HG02763 (cell line): Measurements from ENCODE around the gene TTC7B.

ENCODE experiments used
- ATAC-seq: cut with Tn5 transposase; IDR thresholded peaks from one replicate; pipeline ENCODE4 v1.9.1; 2021; ENCODE audit warnings: mild to moderate bottlenecking, moderate library complexity; ENCODE audit not compliant: unreplicated experiment

The TTC7B gene

DNA sequence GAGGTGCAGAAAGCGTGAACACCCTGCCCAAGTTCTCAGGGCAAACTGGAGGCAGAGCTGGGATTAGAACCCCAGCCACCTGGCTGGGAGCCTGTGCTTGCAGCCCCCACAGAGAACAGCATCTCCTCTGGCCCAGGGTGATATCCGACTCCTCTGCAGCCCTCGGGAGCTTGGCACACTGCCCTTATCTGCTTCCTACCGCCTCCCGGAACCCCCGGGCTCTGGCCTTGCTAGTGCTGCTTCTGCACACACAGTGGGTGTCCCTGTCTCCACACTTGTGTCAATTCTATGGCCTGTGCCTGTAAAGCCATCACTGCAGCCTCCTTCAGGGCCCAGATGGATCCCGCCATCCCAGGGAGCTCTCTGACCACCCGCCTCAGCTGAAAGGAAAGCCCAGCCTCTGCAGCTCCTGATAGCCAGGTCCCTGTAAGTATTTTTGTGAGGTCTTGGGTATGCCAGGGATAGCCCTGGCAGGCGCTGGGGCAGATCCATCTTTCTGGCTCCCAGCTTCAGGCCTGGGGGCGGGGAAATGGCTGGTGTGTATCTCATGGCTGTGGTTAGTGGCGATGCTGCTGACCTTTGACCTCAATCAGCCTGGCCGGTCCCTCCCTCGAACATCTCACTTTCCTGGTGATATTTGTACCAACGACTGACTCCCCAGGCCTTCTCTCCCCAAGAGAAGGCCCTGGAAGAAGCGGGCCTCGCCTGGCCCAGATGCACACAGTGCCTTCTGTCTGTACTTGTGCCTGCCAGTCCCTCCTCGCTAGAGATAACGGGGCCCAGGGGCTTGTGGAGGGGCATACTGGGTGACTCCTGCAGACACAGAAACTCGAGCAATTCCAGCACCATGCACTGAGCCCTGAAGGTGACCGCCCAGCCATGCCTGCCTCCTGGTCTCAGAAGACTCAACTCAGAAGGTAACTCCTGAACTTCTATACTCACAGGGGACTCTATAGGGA lies 235.6 kb downstream of the TTC7B start:
- no peak for ATAC-seq

DNA sequence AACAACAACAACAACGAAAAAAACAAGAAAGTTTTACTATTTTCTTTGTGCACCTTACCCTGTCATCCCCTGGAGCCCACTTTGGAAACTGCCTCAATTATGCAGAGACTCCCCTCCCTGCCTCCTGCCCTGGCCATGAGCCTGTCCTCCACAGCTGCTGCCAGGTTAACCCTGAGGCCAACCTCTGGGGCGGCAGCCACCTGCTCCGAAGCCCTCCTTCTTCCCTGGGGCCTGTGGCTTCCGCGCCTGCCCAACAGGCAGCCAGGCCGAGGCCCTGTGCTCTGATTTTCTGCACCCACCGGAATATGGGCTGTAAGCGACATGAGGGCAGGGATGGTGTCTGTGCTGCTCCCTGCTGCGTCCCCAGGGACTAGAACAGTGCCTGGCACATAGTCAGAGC lies 236.4 kb downstream of the TTC7B start:
- no peak for ATAC-seq

DNA sequence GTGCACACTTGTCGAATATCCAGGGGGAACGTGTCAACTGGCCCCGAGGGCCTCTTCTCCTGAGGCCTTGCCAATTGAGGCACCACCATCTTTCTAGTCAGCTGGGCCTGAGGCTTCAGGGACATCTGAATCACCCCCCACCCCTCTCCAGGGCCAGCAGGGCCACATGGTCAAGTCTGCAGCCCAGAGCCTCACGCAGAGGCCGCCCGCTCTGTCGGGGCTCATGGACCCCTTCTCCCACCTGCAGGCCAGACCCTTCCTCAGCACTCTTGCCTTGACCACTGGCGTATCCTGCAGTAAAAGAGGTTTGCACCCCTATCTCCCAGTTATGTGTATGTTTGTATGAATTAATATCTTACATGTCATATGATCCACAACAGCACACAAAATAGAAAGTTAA lies 237.1 kb downstream of the TTC7B start:
- ATAC-seq, result no peak

DNA sequence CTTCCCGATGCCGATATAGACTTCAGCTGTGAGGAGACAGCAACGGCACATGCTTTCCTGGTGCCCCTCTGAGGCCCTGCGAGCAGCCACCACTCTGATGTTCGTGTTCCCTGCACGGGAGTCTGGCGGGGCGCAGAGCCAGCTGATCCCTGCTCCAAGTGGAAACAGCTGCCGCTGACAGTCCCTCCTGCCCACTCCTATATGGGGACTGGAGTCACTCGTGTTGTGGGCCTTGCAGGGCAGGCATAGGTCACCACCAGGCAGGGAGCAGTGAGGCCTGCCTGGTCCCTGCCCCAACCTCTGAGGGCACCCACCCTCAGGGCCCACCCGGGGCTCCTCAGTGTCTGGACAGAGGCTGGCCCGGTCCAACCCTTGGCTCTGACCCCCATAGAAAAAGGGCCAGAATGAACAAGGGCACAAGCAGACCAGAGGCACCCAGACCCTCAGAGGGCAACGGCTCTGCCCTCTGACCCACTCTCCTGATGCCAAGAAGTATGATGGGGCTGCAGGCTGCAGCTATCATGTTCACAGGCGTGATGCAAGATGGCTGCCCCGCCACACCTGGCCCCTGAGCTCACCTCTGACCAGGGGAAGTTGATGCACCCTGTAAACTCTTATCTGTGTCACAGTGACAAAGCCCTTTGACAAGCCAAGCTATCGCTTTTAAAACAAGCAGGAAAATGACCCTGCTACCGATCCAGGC lies 237.8 kb downstream of the TTC7B start:
- no peak for ATAC-seq

DNA sequence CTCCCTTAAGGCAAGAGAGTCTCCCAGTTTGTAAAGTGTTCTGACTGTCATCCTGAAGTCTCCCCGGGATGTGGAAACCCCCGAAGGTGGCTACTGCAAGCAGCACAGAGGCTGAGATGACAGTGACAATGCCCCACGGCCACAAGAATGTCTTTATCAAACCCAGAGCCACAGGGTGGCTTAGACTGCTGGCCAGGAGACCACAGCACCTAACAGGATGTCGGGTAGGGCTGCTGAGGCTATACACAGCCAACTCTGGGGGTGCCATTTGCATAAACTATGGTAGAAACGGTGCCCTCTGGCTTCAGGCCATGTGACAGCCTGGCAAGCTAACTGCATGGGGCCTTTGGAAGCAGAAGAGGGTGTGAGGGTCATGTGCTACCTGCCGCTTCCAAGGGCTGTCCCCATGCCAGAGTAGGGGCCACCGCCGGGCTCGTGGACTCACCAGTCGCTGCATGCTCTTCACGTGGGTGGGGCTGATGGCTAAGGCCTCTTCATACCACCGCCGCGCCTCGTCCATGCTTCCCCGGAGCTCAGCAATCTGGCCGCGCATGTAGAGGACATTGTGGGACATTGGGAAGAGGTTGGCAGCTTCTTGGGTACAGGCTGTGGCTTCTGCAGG lies 238.5 kb downstream of the TTC7B start:
- no peak for ATAC-seq

DNA sequence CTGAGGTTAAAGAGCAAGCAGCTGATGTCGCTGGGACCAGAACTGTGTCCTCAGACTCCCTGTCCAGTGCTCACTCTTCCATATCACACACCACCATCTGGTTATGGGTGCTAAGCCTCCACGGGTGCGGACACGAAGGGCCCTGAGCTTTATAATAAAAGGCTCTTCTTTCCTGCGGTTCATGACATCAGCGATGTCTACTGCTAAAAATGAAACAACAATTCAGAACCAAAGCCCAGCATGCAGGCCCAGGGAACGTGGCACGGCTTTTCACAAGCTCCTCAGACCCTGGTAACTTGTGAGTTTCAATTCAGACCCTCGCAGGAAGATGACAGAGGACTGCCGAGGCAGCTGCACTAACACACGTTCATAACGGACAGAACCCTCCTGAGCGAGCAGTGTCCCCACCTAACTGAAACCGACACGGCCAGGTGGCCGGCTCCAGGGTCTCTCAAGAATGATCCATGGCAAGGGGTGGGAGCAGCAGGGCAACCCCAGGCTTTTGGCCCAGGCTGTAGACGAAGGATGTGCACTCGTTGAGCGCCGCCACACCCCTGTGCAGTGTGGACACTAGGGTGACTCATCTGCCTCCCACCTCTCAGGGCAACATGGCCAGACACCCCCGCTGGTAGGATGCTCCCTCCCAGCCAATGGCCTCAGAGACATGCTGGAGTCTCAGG lies 239.1 kb downstream of the TTC7B start:
- no peak for ATAC-seq

DNA sequence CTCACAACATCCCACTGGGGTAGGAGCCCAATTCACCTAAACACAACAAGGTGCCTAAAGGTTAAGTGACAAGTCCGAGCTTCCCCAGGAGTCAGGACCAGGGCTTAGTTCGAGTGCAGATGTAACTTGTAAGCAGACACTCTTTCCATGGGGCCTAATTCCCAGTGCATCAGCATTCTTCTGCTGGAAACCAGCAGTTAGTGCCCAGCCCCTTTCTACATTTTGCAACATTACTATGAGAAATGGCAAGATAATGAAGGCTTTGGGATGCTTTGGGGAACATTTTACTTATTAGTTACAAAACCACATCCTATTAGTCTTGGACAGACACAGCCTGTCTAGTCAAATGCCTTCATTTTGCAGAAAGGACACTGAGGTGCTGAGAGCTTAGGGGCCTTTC lies 239.6 kb downstream of the TTC7B start:
- ATAC-seq, result no peak

DNA sequence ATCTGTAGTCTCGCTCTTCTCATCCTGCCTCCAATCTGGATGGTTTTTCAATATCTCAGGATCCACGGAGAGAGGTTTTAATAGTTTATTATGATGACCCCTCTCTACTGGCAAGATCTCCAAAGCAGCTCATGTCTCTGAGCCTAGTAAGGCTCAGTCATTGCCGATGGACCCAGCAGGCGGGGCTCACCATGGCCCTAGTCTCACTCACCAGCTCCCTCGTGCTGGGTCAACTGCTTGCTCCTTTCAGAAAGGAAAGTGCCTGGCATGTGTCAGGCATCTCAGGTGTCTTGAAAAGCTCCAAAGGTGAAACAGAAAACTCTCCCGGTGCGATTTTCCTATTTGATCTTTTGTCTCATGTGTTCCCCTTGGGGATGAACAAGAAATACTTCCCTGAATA lies 240.4 kb downstream of the TTC7B start:
- ATAC-seq, result no peak

DNA sequence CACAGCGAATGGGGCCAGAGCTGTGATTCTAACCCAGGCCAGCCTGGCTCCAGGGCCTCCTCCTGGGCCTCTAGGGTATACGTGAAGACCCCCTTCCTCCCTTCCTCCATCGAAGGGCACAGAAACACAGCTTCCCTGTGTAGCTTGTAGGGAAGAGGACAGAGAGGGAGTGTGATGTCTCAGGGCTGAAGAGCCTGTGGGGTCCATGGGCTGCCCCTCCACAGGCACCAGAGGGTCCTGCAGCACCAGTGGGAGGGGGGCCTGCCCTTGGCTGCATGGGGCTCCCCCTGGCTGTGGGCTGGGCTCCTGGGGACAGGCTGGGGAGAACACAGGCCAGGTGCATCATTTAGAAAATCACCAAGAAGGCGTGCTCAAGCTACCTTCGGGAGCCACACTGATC lies 240.9 kb downstream of the TTC7B start:
- no peak for ATAC-seq

DNA sequence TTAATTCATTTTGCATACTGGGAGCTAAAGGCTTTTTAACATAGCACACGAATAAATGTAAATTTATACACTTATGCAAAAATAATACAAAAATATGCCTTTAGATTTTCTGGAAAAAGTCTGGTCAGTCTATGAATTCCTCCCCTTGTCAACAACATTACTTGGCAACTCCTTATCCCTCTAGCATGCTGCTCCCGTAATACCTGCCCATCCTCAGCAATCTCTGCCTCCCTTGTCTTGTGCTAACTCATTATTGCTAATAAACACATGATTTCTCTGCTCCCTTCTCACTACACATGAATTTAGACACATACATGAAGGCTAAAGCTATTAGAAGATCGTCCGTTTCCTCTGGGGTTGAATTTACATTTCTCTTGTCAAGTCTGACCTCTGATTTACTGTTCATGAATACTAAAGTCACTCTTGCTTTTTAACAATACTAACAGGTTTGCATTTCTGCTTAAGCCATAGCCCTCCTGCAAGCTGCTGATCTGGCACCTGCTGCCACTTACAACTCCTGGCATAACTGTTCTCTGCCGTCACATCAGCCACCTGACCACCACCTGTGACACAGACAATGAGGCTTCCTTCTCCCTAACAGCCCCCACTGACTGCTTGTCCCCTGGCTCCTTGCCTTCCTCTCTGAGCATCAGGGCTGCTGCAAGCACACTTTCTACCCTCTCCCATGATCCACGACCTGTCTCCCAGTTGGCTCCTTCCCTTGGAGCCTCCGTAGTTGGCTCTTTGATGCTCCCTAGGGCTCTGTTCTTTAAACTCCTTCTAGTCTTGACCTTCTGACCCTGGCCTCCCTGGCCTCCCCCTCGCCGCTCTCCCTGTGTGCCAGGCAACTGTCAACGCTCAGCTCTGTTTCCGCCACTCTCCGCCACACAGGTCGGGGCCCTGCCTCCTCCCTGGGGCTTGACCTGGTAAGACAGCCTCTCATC lies 241.8 kb downstream of the TTC7B start:
- ATAC-seq, result no peak

DNA sequence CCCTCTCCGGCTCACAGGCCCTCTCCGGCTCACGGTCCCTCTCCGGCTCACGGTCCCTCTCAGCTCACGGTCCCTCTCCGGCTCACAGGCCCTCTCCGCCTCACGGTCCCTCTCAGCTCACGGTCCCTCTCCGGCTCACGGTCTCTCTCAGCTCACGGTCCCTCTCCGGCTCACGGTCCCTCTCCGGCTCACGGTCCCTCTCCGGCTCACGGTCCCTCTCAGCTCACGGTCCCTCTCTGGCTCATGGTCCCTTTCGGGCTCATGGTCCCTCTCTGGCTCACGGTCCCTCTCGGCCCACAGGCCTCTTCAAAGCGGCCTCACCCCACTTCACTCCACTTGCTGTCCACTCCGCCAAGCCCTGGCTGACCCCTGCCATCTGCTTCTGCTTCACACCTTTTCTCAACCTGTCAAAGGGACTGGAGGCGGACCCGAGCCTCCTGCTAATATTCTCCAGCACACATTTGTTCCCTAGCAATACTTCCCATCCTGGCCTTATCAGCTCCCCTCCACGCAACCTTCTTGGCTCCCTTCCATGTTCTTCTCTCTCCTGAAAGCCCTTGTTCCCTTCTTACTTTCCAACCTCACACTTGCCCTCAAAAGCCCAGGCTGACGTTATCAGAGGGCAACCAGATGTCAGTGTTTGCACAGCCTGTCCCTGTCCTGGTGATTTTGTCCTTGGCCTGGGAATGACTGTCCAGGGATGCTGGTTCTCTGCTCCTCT lies 242.7 kb downstream of the TTC7B start:
- no peak for ATAC-seq

DNA sequence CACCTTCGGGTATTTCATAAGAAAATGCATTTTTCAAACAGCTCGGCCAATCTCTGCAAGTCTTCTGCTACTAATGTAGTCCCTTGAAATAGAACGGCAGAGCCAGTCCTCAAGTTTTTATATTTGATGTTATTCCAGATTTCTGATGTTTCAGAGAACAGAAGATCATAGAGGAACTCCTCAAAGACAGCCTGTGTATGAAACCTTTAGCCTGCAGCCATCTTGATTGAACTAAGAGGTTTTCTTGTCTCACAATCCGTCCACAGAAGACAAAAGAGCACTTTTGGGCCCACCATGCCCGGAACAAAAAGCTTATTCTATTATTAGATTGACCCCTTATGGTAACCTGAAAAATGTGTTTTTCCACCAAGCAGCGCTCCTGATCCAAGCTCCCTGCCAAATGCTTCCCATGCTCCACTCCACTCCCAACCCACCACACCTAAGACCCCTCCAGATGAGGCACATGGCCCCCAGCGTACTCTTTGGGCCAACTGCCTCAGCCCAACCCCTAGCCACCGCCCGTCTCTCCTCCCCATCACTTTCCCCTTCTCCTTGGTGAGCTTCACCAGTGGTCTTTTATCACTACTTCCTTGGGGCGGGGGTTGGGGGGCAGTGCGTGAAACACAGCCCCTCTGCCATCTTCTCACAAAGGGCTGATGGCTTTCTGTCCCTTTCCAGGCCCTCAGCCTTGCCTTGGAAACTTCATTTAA lies 243.6 kb downstream of the TTC7B start:
- no peak for ATAC-seq

DNA sequence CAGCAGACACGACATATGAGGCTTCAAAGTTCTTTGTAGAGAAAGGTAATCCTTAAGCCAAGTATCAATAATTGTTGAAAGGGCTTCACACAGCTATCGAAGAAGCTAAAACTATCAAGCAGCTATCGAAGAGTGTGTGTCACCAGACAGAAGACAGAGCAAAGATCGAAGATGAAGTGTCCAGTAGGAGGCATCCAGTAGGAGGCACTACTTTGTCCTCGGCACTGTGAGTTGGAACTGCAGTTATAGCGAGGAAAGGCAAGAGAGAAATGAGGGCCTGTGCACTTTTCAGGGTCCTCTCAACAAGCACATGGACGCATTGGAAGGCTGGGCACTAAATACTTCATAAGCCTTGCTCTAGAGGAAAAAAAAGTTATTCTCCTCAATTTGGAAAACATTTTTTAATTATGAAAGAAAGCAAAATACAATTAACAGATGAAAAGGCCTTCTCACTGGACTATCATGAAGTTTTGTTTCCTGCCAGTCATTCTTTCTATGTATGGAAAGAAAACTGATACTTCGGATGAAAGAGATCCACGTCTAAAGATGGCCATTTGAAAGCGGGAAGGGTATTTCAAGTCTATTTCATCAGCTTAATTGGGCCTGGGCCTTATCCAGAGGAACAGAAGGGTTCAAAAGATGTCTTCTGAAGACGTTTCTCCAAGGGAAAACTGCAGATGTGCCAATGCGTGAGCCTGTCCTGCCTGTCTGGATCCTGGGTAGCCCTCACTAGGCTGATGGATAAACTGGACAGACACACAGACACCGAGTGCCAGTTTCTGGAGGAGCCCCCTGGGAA lies 244.9 kb downstream of the TTC7B start:
- ATAC-seq, result no peak

DNA sequence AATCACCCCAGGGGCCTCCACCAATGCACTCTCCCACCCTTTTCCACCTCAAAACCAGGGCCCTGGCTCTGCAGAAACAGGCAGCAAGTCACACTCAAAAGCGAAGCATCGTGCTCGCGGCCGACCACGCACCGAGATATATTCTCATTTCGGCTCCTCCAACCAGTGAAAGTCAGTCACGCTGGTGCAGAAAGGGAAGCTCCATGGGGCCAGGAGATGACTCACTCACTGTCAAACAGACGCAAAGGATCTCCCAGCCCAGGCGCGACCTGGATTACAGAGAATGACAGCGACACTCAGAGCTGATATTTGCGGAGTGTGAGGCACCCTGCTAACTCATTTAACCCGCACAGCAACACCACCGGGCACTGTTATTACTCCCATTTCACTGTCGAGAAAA lies 245.8 kb downstream of the TTC7B start:
- no peak for ATAC-seq

DNA sequence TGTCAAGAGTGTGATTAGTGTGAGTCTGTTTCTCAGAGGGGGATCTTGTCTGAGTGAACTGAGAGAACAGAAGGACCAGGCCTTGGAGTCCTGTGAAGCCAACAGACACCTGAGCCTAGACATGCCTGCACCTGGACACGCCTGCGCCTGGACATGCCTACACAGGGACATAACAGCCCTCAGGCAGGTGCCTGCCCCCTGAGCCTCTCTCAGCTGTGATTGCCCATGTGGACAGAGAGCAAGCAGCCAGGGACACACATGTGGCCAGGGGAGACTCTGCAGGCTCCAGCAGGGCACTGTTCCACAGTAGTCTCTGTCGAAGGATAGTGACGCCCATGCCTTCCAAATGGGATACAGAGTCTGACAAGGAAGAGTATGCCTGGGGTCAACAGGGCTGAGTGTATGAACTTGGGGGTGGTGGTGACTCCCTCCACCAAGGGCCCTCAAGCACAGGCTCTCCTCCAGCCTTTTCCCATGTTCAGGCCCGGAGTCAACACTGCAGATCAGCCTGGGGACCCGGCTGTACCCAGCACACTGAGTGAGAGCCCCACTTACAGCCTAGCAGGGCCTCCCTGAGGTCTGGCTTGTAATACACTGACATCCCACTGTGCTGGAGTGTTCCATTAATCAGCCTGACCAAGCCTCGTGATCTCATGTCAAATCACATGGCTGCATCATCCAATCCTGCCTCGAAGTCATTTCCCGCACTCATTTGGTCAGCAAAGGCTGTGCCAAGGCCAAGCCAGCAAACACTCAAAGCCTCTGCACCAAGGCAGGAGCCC lies 246.4 kb downstream of the TTC7B start:
- ATAC-seq, result no peak

DNA sequence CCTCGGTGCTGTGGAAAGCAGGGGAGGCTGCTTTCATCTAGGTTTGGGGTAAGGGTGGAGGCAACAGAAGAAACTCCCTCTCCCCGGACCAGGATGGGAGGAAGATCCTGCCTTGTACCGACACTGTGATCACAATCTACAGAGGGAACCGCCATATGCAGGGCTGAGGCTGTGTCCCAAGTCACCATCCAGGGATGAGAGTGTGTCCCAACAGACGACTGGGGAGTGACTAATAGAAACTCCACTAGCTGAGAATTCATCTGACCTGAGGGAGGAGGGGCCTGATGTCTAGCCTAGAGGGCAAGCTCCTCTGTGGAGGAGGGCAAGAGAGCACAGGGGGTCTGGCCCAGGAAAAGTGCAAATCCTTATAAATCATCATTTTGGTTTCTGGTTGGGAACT lies 247.0 kb downstream of the TTC7B start:
- ATAC-seq, result no peak

DNA sequence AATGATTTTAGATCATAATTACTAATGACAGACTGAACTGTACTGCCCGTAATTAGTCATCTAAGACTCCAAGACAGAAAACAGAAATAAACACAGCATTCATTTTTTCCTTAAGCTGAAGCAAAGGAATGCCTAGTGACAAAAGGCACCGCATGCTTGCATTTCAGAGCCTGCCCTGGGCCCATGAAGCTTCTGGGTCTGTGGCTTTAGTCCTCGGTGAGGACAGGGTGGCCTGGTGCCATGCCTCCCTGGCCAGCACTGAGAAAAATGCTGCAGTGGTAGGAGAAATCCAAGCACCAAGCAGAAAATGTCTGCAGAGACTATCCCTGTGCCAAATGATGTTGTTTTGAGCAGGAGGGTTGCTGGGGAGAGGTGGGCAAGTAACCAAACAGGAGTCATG lies 247.8 kb downstream of the TTC7B start:
- ATAC-seq, result no peak
